HEK293T (cell line): ENCODE results near the gene SCYGR2.

Source experiments
- ELF4 ChIP-seq: fragments of 450-650 bp; IDR thresholded peaks from 2 replicates; pipeline ENCODE4 v1.6.1; 2017; ENCODE audit warnings: antibody characterized with exemption
- TARDBP ChIP-seq: fragments of 450-650 bp; IDR thresholded peaks from 2 replicates; pipeline ENCODE4 v1.6.1; 2016

DNA sequence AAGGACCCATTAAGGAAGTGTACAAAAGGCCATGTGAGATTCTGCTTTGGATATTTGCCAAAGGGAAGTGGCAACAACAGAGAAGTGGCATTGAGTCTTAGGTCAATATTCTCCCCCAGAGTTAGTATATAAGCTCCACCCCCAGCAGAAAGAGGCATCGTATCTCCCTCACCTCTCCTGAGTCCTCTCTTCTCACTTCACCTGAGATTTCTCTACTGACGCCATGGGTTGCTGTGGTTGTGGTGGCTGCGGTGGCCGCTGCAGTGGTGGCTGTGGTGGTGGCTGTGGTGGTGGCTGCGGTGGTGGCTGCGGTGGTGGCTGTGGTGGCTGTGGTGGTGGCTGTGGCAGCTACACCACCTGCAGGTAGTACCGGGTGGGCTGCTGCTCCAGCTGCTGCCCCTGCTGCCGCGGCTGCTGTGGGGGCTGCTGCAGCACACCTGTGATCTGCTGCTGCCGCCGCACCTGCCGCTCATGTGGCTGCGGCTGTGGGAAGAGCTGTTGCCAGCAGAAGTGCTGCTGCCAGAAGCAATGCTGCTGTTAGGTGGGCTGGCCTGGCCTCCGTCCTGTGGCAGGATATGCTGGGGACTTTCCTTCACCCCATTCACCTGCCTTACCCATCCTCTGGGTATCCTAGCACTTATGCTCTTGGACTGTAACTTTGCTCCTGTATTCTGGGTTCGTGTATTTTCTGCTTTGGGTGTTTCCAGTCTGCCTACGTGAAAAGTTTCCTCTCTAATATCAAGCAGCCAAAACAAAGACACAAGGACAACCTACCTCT is 10.1 kb downstream of the SCYGR2 start:
- TF ChIP-seq TARDBP (no peak), ELF4 (no peak)
